ENCODE measurements around the gene PLOD1. TPM values are rescaled to one million over a fixed set of nuclear protein-coding genes. Genes with fewer than 3 reads are reported as not detected.
"Not testable (repeated sequence)": the region's sequence is repeated elsewhere in the genome, so short reads cannot be mapped to it uniquely, and the experiment has no call there.

PLOD1 gene
- total RNA-seq, 3 donors from 2014 or later: 33.7 to 68.6 (median 35.4) TPM

DNA sequence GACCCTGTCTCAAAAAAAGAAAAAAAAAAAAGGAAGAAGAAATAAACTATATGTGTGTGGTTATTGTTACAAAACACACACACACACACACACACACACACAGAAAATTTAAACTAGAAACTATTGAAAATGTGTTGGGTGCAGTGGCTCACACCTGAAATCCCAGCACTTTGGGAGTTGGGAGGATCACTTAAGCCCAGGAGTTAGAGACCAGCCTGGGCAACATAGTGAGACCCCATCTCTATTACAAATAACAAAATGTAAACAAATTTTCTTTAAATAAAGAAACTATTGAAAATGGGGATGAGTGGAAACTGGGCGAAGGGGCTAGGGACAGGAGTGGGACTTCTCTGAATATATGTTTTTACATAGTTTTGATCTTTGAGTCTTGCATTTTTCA, 31.3 kb upstream of the PLOD1 start:
- no peaks in the 10 kb centered on the region for H3K36me3 ChIP-seq (ENCODE audit: low read depth)
- no peak overlapping the region for H3K4me3 ChIP-seq
- ATAC-seq (no peak), DNase-seq (no peak)
- no peaks in the 10 kb centered on the region for H3K9me3 ChIP-seq
- H3K4me1 ChIP-seq (ENCODE audit: low read depth): no peaks in the 10 kb centered on the region
- TF ChIP-seq, protein P1, sequence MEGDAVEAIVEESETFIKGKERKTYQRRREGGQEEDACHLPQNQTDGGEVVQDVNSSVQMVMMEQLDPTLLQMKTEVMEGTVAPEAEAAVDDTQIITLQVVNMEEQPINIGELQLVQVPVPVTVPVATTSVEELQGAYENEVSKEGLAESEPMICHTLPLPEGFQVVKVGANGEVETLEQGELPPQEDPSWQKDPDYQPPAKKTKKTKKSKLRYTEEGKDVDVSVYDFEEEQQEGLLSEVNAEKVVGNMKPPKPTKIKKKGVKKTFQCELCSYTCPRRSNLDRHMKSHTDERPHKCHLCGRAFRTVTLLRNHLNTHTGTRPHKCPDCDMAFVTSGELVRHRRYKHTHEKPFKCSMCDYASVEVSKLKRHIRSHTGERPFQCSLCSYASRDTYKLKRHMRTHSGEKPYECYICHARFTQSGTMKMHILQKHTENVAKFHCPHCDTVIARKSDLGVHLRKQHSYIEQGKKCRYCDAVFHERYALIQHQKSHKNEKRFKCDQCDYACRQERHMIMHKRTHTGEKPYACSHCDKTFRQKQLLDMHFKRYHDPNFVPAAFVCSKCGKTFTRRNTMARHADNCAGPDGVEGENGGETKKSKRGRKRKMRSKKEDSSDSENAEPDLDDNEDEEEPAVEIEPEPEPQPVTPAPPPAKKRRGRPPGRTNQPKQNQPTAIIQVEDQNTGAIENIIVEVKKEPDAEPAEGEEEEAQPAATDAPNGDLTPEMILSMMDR (IDR thresholded peaks at IDR 0.05): no peak
- intact Hi-C loops (cut with DNase I, micrococcal nuclease): no loop called here

GRCh38 chr1:11904156-11904555, 30.4 kb upstream of the PLOD1 start:
- H3K4me1 ChIP-seq (ENCODE audit: low read depth); H3K36me3 ChIP-seq (ENCODE audit: low read depth); H3K4me3 ChIP-seq; ATAC-seq; intact Hi-C loops (cut with DNase I, micrococcal nuclease); DNase-seq; H3K9me3 ChIP-seq: not testable (repeated sequence)

- intact Hi-C loops (cut with DNase I, micrococcal nuclease): no loop called here
- H3K4me3 ChIP-seq: no peak overlapping the region
- ATAC-seq (no peak), DNase-seq (no peak)
- H3K9me3 ChIP-seq: no peaks in the 10 kb centered on the region
- TF ChIP-seq, protein P1 (IDR thresholded peaks at IDR 0.05): no peak
- H3K36me3 ChIP-seq (ENCODE audit: low read depth): no peaks in the 10 kb centered on the region
- peaks cover 2% of the 10 kb centered on the region for H3K4me1 ChIP-seq (ENCODE audit: low read depth)
Measured at GRCh38 chr1:11904978-11905377, 29.5 kb upstream of the PLOD1 start.

GRCh38 chr1:11906870-11907269, 27.6 kb upstream of the PLOD1 start:
- Histone ChIP-seq H3K36me3 (ENCODE audit: low read depth) (no peaks in the 10 kb centered on the region), H3K4me3 (no peak overlapping the region), H3K4me1 (ENCODE audit: low read depth) (peaks cover 5% of the 10 kb centered on the region), H3K9me3 (no peaks in the 10 kb centered on the region)
- intact Hi-C loops (cut with DNase I, micrococcal nuclease): no loop called here
- TF ChIP-seq, protein P1 (IDR thresholded peaks at IDR 0.05): no peak
- DNase-seq (no peak), ATAC-seq (no peak)

GRCh38 chr1:11907275-11908094, 27.0 kb upstream of the PLOD1 start:
- Histone ChIP-seq H3K36me3 (ENCODE audit: low read depth) (no peaks in the 10 kb centered on the region), H3K4me3 (no peak overlapping the region), H3K9me3 (no peaks in the 10 kb centered on the region), H3K4me1 (ENCODE audit: low read depth) (peaks cover 5% of the 10 kb centered on the region)
- ATAC-seq: peak; percentile 85
- DNase-seq: peak; percentile 94 to 95 (median 94)
- TF ChIP-seq, protein P1 (IDR thresholded peaks at IDR 0.05): peak; percentile 73
- intact Hi-C loops (cut with DNase I, micrococcal nuclease): no loop called here

DNA sequence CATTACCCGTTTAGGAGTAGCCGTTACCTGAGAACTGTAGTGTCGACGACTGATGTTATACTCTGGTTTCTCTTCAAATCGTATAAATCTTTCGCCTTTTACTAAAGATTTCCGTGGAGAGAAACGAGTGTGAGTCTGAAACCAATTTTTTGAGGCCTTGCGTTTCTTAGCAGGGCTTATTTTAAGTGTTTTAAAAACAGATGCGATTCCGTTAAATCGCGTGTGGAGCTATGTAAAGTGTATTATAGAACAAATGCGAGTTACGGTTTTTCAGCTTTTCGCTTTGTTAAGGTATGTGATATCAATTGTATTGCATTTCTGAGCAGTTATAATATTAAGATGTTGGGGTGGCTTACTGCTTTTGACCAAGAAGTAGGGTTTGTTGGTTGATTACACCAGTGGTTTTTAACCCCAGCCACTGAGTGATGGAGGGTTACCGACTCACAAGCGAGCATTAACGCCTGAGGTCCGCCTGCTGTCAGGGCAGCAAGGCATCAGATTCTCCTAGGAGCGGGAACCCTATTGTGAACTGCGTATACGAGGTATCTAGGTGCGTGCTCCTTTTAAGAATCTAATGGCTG, 26.3 kb upstream of the PLOD1 start:
- H3K4me3 ChIP-seq: peak overlapping the region; percentile 31
- H3K4me1 ChIP-seq (ENCODE audit: low read depth): peaks cover 5% of the 10 kb centered on the region
- TF ChIP-seq, protein P1 (IDR thresholded peaks at IDR 0.05): no peak
- no peaks in the 10 kb centered on the region for H3K36me3 ChIP-seq (ENCODE audit: low read depth)
- H3K9me3 ChIP-seq: no peaks in the 10 kb centered on the region
- ATAC-seq: peak; percentile 72
- peak in 1 of 3 donors; percentile 57 for DNase-seq
- intact Hi-C loops (cut with DNase I, micrococcal nuclease): no loop called here

GRCh38 chr1:11910914-11911228, 23.6 kb upstream of the PLOD1 start:
- H3K9me3 ChIP-seq; H3K36me3 ChIP-seq (ENCODE audit: low read depth); H3K4me3 ChIP-seq; intact Hi-C loops (cut with DNase I, micrococcal nuclease); H3K4me1 ChIP-seq (ENCODE audit: low read depth); ATAC-seq; DNase-seq: not testable (repeated sequence)
